Measurements from ENCODE around the gene HAGHL. TPM values are rescaled to one million over a fixed set of nuclear protein-coding genes. Genes with fewer than 3 reads are reported as not detected.
A peak's percentile ranks its signal among the peaks of the same experiment; 100 is the strongest.
"Not testable (repeated sequence)": the region's sequence is repeated elsewhere in the genome, so short reads cannot be mapped to it uniquely, and the experiment has no call there.

HAGHL gene
- total and polyA plus RNA-seq, 7 experiments from 2014 or later, result 0.72 to 14.6 (median 9.4) TPM

GRCh38 chr16:687499-687898 is 39.4 kb upstream of the HAGHL start:
- Histone ChIP-seq H3K9me3 (ENCODE audit: control insufficient read depth in 2 of 3, low read length in 3 of 3) (no peaks in the 10 kb centered on the region), H3K27ac (ENCODE audit: low read depth, low read length) (no peak overlapping the region), H3K36me3 (ENCODE audit: control insufficient read depth in 2 of 3, insufficient read depth in 3 of 3, low read length in 3 of 3) (peaks cover 0 to 33% (median 11%) of the 10 kb centered on the region in 3 experiments), H3K27me3 (ENCODE audit: control insufficient read depth in 2 of 2, insufficient read depth in 2 of 2, low read length in 2 of 2) (no peaks in the 10 kb centered on the region), H3K4me3 (ENCODE audit: low read length) (no peak overlapping the region), H3K4me1 (ENCODE audit: control insufficient read depth in 2 of 2, insufficient read depth in 2 of 2, low read length in 2 of 2) (peaks cover 7 to 32% of the 10 kb centered on the region in 2 donors)
- ATAC-seq (no peak), DNase-seq (no peak)
- Mint-ChIP-seq H3K36me3 (peaks cover 0 to 4% (median 2%) of the 10 kb centered on the region in 5 donors), H3K4me3 (peak overlapping the region in 1 of 10 donors; percentile 91), H3K4me1 (peaks cover 7 to 34% (median 23%) of the 10 kb centered on the region in 7 donors), H3K27me3 (peaks cover 0 to 5% (median 0%) of the 10 kb centered on the region in 5 donors), H3K9me3 (peaks cover 0 to 2% (median 0%) of the 10 kb centered on the region in 11 donors), H3K27ac (no peak overlapping the region)
- intact Hi-C loops (cut with micrococcal nuclease), result no loop called here
- CTCF ChIA-PET, result no interaction called here
- POLR2A ChIA-PET, result interaction anchor here (0.8 to 3.7 kb wide), 4 partner anchors 8 to 33 kb away, joined by 3 to 33 read pairs (median 6); partner anchors contain the start of gene RHOT2

DNA sequence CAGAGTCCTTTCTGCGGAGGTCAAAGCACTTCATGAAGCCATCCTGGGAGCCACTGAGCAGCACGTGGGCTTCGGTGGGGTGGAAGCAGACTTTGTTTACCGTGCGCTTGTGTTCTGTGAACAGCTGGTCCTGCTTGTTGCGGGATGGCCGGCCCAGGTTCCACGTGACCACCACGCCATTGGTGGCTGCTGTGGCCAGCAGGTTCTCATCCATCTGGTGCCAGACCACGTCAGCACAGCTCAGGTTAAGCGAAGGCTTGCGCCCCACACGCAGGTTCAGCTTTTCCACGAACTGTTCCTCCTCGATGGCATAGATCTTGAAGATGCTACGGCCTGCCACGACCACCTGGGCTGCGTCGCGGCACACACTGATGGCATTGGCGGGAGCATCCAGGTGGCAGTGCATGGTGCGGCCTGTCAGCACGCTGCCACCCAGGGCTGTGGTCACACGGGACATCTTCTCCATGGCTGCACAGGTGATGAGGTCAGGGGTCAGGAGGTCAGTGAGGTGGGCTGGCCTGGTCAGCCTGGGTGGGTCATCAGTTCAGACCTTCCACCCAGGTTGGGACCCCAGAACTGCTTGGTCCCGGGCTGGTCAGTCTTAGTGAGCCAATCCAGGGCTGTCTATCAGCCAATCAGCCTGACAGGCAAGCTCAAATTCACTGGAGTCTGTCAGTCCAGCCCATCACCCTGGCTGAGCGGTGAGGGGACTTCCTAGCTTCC is 37.6 kb upstream of the HAGHL start:
- Mint-ChIP-seq H3K27me3 (peaks cover 0 to 17% (median 0%) of the 10 kb centered on the region in 5 donors), H3K36me3 (peaks cover 0 to 4% (median 0%) of the 10 kb centered on the region in 5 donors), H3K27ac (peak overlapping the region; percentile 87 to 94 (median 90)), H3K4me1 (peaks cover 4 to 35% (median 20%) of the 10 kb centered on the region in 7 donors), H3K4me3 (peak overlapping the region; percentile 89 to 94 (median 92)), H3K9me3 (peaks cover 0 to 2% (median 0%) of the 10 kb centered on the region in 11 donors)
- no peak for DNase-seq
- ATAC-seq, result no peak
- intact Hi-C loops (cut with micrococcal nuclease), result no loop called here
- peak overlapping the region; percentile 86 for H3K27ac ChIP-seq (ENCODE audit: low read depth, low read length)
- peaks cover 7 to 25% of the 10 kb centered on the region in 2 donors for H3K4me1 ChIP-seq (ENCODE audit: control insufficient read depth in 2 of 2, insufficient read depth in 2 of 2, low read length in 2 of 2)
- ChIA-PET POLR2A (interaction anchor here (0.7 to 3.7 kb wide), 13 partner anchors 8 to 1476 kb away, joined by 3 to 34 read pairs (median 4); partner anchors contain the start of genes ANTKMT, METTL26, RHOT2 and STUB1), CTCF (interaction anchor here (1.3 kb wide), 1 partner anchor 21 kb away, joined by 3 read pairs; no protein-coding TSS in a partner anchor)
- H3K27me3 ChIP-seq (ENCODE audit: control insufficient read depth in 2 of 2, insufficient read depth in 2 of 2, low read length in 2 of 2), result no peaks in the 10 kb centered on the region
- peak overlapping the region; percentile 75 for H3K4me3 ChIP-seq (ENCODE audit: low read length)
- peaks cover 0 to 25% (median 0%) of the 10 kb centered on the region in 3 experiments for H3K36me3 ChIP-seq (ENCODE audit: control insufficient read depth in 2 of 3, insufficient read depth in 3 of 3, low read length in 3 of 3)
- no peaks in the 10 kb centered on the region for H3K9me3 ChIP-seq (ENCODE audit: control insufficient read depth in 2 of 3, low read length in 3 of 3)

GRCh38 chr16:691242-691641 is 35.7 kb upstream of the HAGHL start:
- peaks cover 0 to 19% (median 0%) of the 10 kb centered on the region in 5 donors for H3K27me3 Mint-ChIP-seq
- H3K4me1 Mint-ChIP-seq, result peaks cover 4 to 45% (median 27%) of the 10 kb centered on the region in 7 donors
- H3K36me3 Mint-ChIP-seq; ATAC-seq; H3K9me3 ChIP-seq (ENCODE audit: control insufficient read depth in 2 of 3, low read length in 3 of 3); H3K27me3 ChIP-seq (ENCODE audit: control insufficient read depth in 2 of 2, insufficient read depth in 2 of 2, low read length in 2 of 2); intact Hi-C loops (cut with micrococcal nuclease); H3K9me3 Mint-ChIP-seq; H3K4me3 ChIP-seq (ENCODE audit: low read length); CTCF ChIA-PET; DNase-seq; H3K27ac ChIP-seq (ENCODE audit: low read depth, low read length): not testable (repeated sequence)
- POLR2A ChIA-PET, result interaction anchor here (1.5 to 3.7 kb wide), 3 partner anchors 10 to 55 kb away, joined by 3 to 34 read pairs (median 7); partner anchors contain the start of genes ANTKMT, METTL26 and STUB1
- peak overlapping the region in 8 of 9 donors; percentile 2 to 92 (median 86) for H3K27ac Mint-ChIP-seq
- H3K4me1 ChIP-seq (ENCODE audit: control insufficient read depth in 2 of 2, insufficient read depth in 2 of 2, low read length in 2 of 2), result peaks cover 8 to 25% of the 10 kb centered on the region in 2 donors
- peaks cover 0 to 18% (median 0%) of the 10 kb centered on the region in 3 experiments for H3K36me3 ChIP-seq (ENCODE audit: control insufficient read depth in 2 of 3, insufficient read depth in 3 of 3, low read length in 3 of 3)
- H3K4me3 Mint-ChIP-seq, result peak overlapping the region; percentile 64 to 93 (median 90)

GRCh38 chr16:692356-693108 is 34.4 kb upstream of the HAGHL start:
- ChIA-PET CTCF (no interaction called here), POLR2A (interaction anchor here (0.7 to 2.1 kb wide), 3 partner anchors 8 to 17 kb away, joined by 3 to 12 read pairs (median 4); partner anchors contain the start of genes JMJD8, RHBDL1 and STUB1)
- no peak overlapping the region for H3K27ac ChIP-seq (ENCODE audit: low read depth, low read length)
- Mint-ChIP-seq H3K9me3 (peaks cover 0 to 2% (median 0%) of the 10 kb centered on the region in 11 donors), H3K36me3 (peaks cover 0 to 4% (median 0%) of the 10 kb centered on the region in 5 donors), H3K27me3 (peaks cover 0 to 19% (median 0%) of the 10 kb centered on the region in 5 donors), H3K4me1 (peaks cover 4 to 51% (median 30%) of the 10 kb centered on the region in 7 donors), H3K27ac (peak overlapping the region in 7 of 9 donors; percentile 41 to 89 (median 63)), H3K4me3 (peak overlapping the region; percentile 13 to 93 (median 46))
- peaks cover 0 to 6% (median 0%) of the 10 kb centered on the region in 3 experiments for H3K36me3 ChIP-seq (ENCODE audit: control insufficient read depth in 2 of 3, insufficient read depth in 3 of 3, low read length in 3 of 3)
- no peaks in the 10 kb centered on the region for H3K9me3 ChIP-seq (ENCODE audit: control insufficient read depth in 2 of 3, low read length in 3 of 3)
- intact Hi-C loops (cut with micrococcal nuclease), result no loop called here
- peaks cover 11 to 30% of the 10 kb centered on the region in 2 donors for H3K4me1 ChIP-seq (ENCODE audit: control insufficient read depth in 2 of 2, insufficient read depth in 2 of 2, low read length in 2 of 2)
- DNase-seq (no peak), ATAC-seq (no peak)
- no peak overlapping the region for H3K4me3 ChIP-seq (ENCODE audit: low read length)
- no peaks in the 10 kb centered on the region for H3K27me3 ChIP-seq (ENCODE audit: control insufficient read depth in 2 of 2, insufficient read depth in 2 of 2, low read length in 2 of 2)

- H3K36me3 Mint-ChIP-seq, result peaks cover 0 to 4% (median 0%) of the 10 kb centered on the region in 5 donors
- peaks cover 4 to 51% (median 30%) of the 10 kb centered on the region in 7 donors for H3K4me1 Mint-ChIP-seq
- no peak overlapping the region for H3K4me3 ChIP-seq (ENCODE audit: low read length)
- peak overlapping the region in 7 of 10 donors; percentile 6 to 83 (median 23) for H3K4me3 Mint-ChIP-seq
- POLR2A ChIA-PET, result interaction anchor here (0.6 to 2.1 kb wide), 4 partner anchors 9 to 24 kb away, joined by 3 to 12 read pairs (median 4); partner anchors contain the start of genes JMJD8, RHBDL1 and STUB1
- no peak for ATAC-seq
- no peaks in the 10 kb centered on the region for H3K27me3 ChIP-seq (ENCODE audit: control insufficient read depth in 2 of 2, insufficient read depth in 2 of 2, low read length in 2 of 2)
- H3K4me1 ChIP-seq (ENCODE audit: control insufficient read depth in 2 of 2, insufficient read depth in 2 of 2, low read length in 2 of 2), result peaks cover 11 to 30% of the 10 kb centered on the region in 2 donors
- H3K9me3 Mint-ChIP-seq, result peaks cover 0 to 2% (median 0%) of the 10 kb centered on the region in 11 donors
- intact Hi-C loops (cut with micrococcal nuclease), result no loop called here
- peaks cover 0 to 19% (median 0%) of the 10 kb centered on the region in 5 donors for H3K27me3 Mint-ChIP-seq
- H3K27ac Mint-ChIP-seq, result peak overlapping the region in 1 of 9 donors; percentile 12
- no peaks in the 10 kb centered on the region for H3K9me3 ChIP-seq (ENCODE audit: control insufficient read depth in 2 of 3, low read length in 3 of 3)
- no peak overlapping the region for H3K27ac ChIP-seq (ENCODE audit: low read depth, low read length)
- CTCF ChIA-PET, result no interaction called here
- no peaks in the 10 kb centered on the region for H3K36me3 ChIP-seq (ENCODE audit: control insufficient read depth in 2 of 3, insufficient read depth in 3 of 3, low read length in 3 of 3)
- DNase-seq, result no peak
Measured at GRCh38 chr16:693364-693763, 33.5 kb upstream of the HAGHL start.

DNA sequence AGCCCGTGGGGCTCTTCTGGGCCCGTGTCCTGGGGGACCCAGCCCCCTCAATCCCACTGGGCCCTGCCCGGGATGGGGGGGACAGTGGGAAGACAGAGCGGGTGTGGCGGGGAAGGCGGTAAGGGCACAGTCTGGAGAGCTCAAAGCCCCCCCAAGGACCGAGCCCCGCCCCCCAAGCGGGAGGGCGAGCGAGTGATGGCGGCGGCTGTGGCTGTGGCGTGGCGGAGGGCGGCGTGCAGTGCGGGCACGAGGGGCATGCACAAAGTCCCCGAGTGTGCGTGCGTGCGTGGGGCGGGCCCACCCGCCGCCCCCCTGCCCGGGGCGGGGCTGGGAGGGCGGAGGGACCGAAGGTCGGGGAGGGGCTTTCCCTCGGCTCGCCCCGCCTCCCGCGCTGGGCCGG is 33.1 kb upstream of the HAGHL start:
- ChIA-PET CTCF (no interaction called here), POLR2A (interaction anchor here (0.6 to 2.3 kb wide), 3 partner anchors 9 to 25 kb away, joined by 3 to 15 read pairs (median 12); partner anchors contain the start of genes JMJD8 and STUB1)
- Histone ChIP-seq H3K27me3 (ENCODE audit: control insufficient read depth in 2 of 2, insufficient read depth in 2 of 2, low read length in 2 of 2) (no peaks in the 10 kb centered on the region), H3K9me3 (ENCODE audit: control insufficient read depth in 2 of 3, low read length in 3 of 3) (no peaks in the 10 kb centered on the region), H3K27ac (ENCODE audit: low read depth, low read length) (no peak overlapping the region), H3K4me3 (ENCODE audit: low read length) (no peak overlapping the region), H3K4me1 (ENCODE audit: control insufficient read depth in 2 of 2, insufficient read depth in 2 of 2, low read length in 2 of 2) (peaks cover 11 to 27% of the 10 kb centered on the region in 2 donors), H3K36me3 (ENCODE audit: control insufficient read depth in 2 of 3, insufficient read depth in 3 of 3, low read length in 3 of 3) (no peaks in the 10 kb centered on the region)
- H3K4me3 Mint-ChIP-seq, result peak overlapping the region in 6 of 10 donors; percentile 6 to 83 (median 33)
- peaks cover 0 to 4% (median 0%) of the 10 kb centered on the region in 5 donors for H3K36me3 Mint-ChIP-seq
- H3K27me3 Mint-ChIP-seq, result peaks cover 0 to 19% (median 0%) of the 10 kb centered on the region in 5 donors
- no peak for DNase-seq
- intact Hi-C loops (cut with micrococcal nuclease), result no loop called here
- peak; percentile 44 for ATAC-seq
- no peak overlapping the region for H3K27ac Mint-ChIP-seq
- peaks cover 0 to 2% (median 0%) of the 10 kb centered on the region in 11 donors for H3K9me3 Mint-ChIP-seq
- H3K4me1 Mint-ChIP-seq, result peaks cover 4 to 47% (median 28%) of the 10 kb centered on the region in 7 donors

All from naive thymus-derived CD4-positive, alpha-beta T cell (primary cell).